Muscle of arm (tissue), 14 donors: ENCODE measurements around the gene PFN2. TPM values are rescaled to one million over a fixed set of nuclear protein-coding genes. Genes with fewer than 3 reads are reported as not detected.
"Not testable (repeated sequence)": the region's sequence is repeated elsewhere in the genome, so short reads cannot be mapped to it uniquely, and the experiment has no call there.

Source experiments
- DNase-seq: peaks from one replicate; pipeline ENCODE4 v3.0.0-alpha.2; 2013
- long read RNA-seq, 11 donors: transcript quantifications; one replicate each; lab custom pipeline, GENCODE V29; 2026
- polyA plus RNA-seq, 12 donors: library from polyadenylated mRNA; unstranded; fragments of 120-200 nt; gene quantifications; one replicate each; pipeline ENCODE4 v1.2.1, GENCODE V29; 2013; ENCODE audit not compliant: insufficient read length in 12 of 12

PFN2 gene, protein sequence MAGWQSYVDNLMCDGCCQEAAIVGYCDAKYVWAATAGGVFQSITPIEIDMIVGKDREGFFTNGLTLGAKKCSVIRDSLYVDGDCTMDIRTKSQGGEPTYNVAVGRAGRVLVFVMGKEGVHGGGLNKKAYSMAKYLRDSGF
- 100 to 1,000 TPM in 11 of 12 donors, not detected in 1; 176 to 299 (median 280) TPM for polyA plus RNA-seq
- long read RNA-seq, donor 1, transcript PFN2-203 (3 exons, 1,780 nt), result minor isoform, 27 of 74 reads
- long read RNA-seq, donor 1, transcript PFN2-201 (3 exons, 2,261 nt), result major isoform, 33 of 74 reads
- long read RNA-seq, donor 1, partial matches to known transcripts, result 9 of 74 reads
- long read RNA-seq, donor 1, other reads (novel, unspliced or antisense), result 0 of 74 reads
- long read RNA-seq, donor 2, transcript PFN2-201 (3 exons, 2,261 nt), result major isoform, 73 of 142 reads
- long read RNA-seq, donor 2, transcript PFN2-203 (3 exons, 1,780 nt), result minor isoform, 66 of 142 reads
- long read RNA-seq, donor 2, partial matches to known transcripts, result 0 of 142 reads
- long read RNA-seq, donor 2, other reads (novel, unspliced or antisense), result 0 of 142 reads
- long read RNA-seq, donor 3, transcript PFN2-203 (3 exons, 1,780 nt), result minor isoform, 32 of 65 reads
- long read RNA-seq, donor 3, transcript PFN2-201 (3 exons, 2,261 nt), result major isoform, 33 of 65 reads
- long read RNA-seq, donor 3, partial matches to known transcripts, result 0 of 65 reads
- long read RNA-seq, donor 3, other reads (novel, unspliced or antisense), result 0 of 65 reads
- long read RNA-seq, donor 4, transcript PFN2-203 (3 exons, 1,780 nt), result minor isoform, 18 of 52 reads
- long read RNA-seq, donor 4, transcript PFN2-201 (3 exons, 2,261 nt), result major isoform, 34 of 52 reads
- long read RNA-seq, donor 4, partial matches to known transcripts, result 0 of 52 reads
- long read RNA-seq, donor 4, other reads (novel, unspliced or antisense), result 0 of 52 reads
- long read RNA-seq, donor 5, transcript PFN2-201 (3 exons, 2,261 nt), result major isoform, 76 of 158 reads
- long read RNA-seq, donor 5, transcript PFN2-203 (3 exons, 1,780 nt), result minor isoform, 61 of 158 reads
- long read RNA-seq, donor 5, partial matches to known transcripts, result 18 of 158 reads
- long read RNA-seq, donor 5, other reads (novel, unspliced or antisense), result 0 of 158 reads
- long read RNA-seq, donor 6, transcript PFN2-203 (3 exons, 1,780 nt), result major isoform, 33 of 65 reads
- long read RNA-seq, donor 6, transcript PFN2-201 (3 exons, 2,261 nt), result minor isoform, 26 of 65 reads
- long read RNA-seq, donor 6, partial matches to known transcripts, result 0 of 65 reads
- long read RNA-seq, donor 6, other reads (novel, unspliced or antisense), result 0 of 65 reads
- long read RNA-seq, donor 7, transcript PFN2-201 (3 exons, 2,261 nt), result major isoform, 28 of 57 reads
- long read RNA-seq, donor 7, transcript PFN2-203 (3 exons, 1,780 nt), result minor isoform, 24 of 57 reads
- long read RNA-seq, donor 7, partial matches to known transcripts, result 0 of 57 reads
- long read RNA-seq, donor 7, other reads (novel, unspliced or antisense), result 0 of 57 reads
- long read RNA-seq, donor 8, transcript PFN2-205 (2 exons, 613 nt), result minor isoform, 8 of 135 reads
- long read RNA-seq, donor 8, transcript PFN2-201 (3 exons, 2,261 nt), result major isoform, 77 of 135 reads
- long read RNA-seq, donor 8, transcript PFN2-203 (3 exons, 1,780 nt), result minor isoform, 41 of 135 reads
- long read RNA-seq, donor 8, partial matches to known transcripts, result 5 of 135 reads
- long read RNA-seq, donor 8, other reads (novel, unspliced or antisense), result 0 of 135 reads
- long read RNA-seq, donor 9, transcript PFN2-201 (3 exons, 2,261 nt), result minor isoform, 25 of 56 reads
- long read RNA-seq, donor 9, transcript PFN2-203 (3 exons, 1,780 nt), result major isoform, 28 of 56 reads
- long read RNA-seq, donor 9, partial matches to known transcripts, result 0 of 56 reads
- long read RNA-seq, donor 9, other reads (novel, unspliced or antisense), result 0 of 56 reads
- long read RNA-seq, donor 10, transcript PFN2-203 (3 exons, 1,780 nt), result minor isoform, 36 of 95 reads
- long read RNA-seq, donor 10, transcript PFN2-201 (3 exons, 2,261 nt), result major isoform, 53 of 95 reads
- long read RNA-seq, donor 10, partial matches to known transcripts, result 0 of 95 reads
- long read RNA-seq, donor 10, other reads (novel, unspliced or antisense), result 0 of 95 reads
- long read RNA-seq, donor 11, transcript PFN2-203 (3 exons, 1,780 nt), result major isoform, 68 of 116 reads
- long read RNA-seq, donor 11, transcript PFN2-201 (3 exons, 2,261 nt), result minor isoform, 43 of 116 reads
- long read RNA-seq, donor 11, partial matches to known transcripts, result 0 of 116 reads
- long read RNA-seq, donor 11, other reads (novel, unspliced or antisense), result 0 of 116 reads

DNA sequence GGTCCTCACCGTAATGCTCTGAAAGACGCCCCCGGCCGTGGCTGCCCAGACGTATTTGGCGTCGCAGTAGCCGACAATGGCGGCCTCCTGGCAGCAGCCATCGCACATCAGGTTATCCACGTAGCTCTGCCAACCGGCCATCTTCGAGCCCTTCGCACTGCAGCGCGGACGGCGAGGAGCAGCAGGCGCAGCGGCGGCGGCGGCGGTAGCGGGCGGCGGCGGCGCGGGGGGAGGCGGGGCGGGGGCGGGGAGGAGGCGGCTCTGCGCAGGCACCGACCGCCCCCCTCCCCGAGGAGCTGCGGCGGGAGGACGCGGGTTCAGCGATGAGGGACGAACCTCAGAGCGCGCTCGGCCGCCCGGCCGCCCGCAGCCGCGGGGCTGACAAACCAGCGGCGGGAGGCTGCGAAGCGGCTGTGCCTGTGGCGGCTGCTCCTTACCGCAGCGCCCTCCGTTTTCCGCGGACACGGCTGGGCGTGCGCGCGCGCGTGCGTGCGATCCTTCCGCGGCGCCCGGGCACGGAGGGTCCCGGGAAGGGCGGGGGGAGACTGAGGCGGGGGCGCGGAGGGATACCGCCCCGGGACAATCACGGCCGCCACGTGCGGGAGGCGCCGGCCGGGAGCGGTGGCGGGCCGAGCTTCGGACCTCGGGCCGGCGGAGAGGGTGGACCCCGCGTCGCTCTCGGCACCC lies at the start of gene PFN2:
TSS of gene PFN2 (minus strand) at position 180 of the 687 bp plus-strand sequence. CDS start at position 141, 39 bp downstream.
- peak; percentile 75 for DNase-seq

DNA sequence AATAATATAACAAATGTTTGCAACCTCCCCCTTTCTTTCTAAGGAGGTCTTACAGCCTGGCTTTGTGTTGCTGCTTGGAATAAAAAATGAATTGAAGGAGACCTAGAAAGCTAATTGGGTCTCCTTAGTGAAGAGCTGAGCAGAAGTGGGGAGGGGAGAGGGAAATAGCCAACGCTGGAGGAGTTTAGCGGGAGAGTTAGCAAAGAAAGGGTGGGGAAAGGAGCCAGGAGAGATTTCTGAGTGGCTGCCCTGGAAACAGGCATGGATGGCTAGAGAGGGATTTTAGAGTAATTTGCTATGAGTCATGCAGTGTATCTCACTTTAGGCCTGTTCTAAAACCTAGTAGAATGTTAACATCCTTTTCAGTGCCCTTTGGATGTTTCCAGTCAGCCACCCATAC lies 45.2 kb upstream of the PFN2 start:
- no peak for DNase-seq

DNA sequence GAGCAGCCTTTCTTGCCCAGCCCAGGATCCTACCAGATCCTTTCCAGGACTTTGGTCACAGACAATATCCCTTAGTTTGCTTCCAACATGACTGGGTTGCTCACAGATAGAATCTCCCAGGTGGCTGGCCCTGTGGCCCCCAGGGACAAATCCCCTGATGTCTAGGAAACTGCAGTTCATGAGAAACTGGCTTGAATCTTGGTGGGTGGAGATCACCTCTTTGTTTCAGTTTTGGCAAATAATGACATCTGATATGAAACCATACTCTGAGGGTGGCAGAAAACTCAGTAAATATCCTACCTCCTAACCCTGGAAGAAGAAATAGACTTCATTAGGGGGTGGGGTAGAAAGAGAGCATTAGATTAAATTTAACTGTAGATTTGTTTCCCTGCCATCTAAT lies 44.1 kb upstream of the PFN2 start:
- DNase-seq, result no peak

DNA sequence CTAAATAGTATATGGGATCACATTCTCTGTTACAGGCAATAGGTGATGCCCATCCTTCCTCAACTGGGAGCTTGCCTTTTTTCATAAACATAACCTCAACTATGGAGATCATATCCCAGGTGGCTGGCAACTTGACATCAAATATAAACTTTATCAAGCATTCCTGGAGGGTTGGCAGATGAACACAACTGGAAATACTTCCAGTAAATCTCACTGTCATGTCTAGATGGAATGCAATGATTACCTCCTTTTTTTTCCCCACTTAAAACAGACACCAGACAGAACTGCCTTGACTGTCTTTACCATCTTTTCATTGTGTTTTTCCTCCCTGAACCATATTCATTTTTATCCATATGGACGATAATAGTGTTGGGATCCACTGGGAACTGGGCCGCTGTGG lies 43.1 kb upstream of the PFN2 start:
- no peak for DNase-seq

DNA sequence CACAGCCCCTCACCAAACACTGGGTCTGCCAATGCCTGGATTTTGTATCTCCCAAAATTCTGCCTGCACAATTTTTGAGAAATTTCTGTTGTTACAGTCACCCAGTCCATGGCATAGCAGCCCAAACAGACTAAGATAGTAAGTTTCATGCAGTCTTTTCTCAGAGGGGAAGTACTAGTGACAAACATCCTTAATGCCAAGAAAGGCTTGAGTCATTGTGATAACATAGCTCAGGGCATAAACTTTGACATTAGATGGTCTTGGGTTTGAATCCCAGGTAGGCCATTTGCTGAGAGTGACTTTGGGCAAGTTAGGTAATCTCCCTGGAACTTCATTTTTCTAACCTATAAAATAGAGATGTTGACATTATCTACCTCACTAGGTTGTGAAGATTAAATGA lies 36.1 kb upstream of the PFN2 start:
- DNase-seq, result no peak

DNA sequence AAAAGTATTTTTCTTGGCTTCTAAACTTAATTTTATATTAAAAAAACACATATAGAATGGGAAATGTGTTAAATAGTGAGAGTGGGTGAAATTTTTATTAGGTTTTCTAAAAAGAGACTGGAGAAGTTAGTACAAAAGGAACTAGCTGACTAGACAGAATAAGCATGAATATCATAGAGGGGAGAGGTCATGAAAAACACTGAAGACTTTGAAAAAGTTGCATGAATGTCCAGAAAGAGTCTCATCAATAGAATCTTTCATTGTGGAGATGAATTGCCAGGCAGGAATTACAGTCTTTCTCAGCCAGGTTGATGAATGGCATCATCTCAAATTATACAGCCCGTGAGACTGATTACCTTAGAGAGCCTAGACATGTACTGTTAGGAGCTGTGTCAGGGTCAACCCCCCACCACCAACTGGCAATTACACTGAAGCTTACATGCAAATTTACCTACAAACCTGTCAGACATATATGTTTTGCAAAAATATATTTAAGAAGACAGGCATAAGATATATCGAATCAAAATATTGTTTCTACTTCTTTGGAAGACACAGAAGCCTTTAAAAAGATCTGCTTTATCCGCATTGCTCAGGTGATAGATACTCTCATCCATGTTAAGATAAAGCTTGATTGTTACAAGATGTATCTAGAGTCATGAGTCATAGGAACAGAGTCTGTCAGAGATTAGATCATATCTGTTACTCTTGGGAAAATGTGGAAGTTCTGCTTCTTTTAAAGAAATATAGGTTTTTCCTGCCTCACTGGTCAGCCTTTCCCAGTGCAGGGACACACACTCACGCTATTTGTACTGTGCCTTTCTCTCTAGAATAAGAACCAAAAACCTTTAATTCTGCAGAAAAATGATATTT lies 34.8 kb upstream of the PFN2 start:
- no peak for DNase-seq

DNA sequence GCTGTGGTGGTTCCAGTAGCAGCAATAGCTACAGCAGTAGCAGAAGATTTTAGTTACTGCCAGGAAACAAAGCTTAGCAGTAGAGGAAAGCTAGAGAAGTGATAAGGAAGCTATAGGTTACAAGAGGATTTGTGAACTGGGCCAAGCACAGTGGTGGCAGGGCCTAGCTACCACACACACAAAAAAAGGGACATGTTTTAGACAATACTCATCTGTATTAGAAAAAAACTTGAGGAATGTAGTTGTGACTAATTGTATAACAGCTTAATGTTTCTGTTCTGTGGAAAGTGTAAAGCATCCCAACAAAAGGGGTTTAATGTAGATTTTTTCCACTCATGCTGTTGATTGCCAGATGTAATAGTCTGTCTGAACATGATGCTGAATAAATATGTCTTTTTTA lies 29.9 kb upstream of the PFN2 start:
- DNase-seq, result no peak

DNA sequence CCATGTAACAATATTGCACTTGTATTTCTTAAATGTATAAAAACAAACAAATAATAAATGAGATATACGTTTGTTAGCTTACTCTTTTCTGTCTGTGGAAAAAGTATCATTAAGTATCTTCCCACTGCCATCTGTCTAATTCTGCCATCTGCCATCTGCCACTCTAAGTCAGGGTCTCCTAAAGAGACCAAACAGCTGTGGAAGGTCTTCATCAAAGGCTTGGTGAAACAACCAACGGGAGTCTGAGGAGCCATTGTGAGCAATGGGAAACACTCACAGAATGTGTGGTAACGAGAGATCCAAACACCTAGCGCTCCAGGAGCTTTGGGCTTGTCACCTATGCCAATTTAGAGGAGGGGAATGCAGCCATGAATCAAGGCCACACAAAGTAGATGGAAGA lies 28.7 kb upstream of the PFN2 start:
- no peak for DNase-seq

DNA sequence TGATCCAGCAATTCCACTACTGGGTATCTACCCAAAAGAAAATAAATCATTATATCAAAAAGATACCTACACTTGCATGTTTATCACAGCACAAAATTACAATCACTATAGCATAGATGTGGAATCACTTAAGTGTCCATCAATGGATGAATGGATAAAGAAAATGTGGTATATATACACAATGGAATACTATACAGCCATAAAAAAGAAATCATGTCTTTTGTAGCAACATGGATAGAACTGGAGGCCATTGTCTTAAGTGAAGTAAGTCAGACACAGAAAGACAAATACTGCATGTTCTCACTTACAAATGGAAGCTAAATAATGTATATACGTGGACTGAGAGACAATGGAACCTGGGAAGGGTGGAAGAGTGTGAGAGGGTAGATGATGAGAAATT lies 28.3 kb upstream of the PFN2 start:
- no peak for DNase-seq

DNA sequence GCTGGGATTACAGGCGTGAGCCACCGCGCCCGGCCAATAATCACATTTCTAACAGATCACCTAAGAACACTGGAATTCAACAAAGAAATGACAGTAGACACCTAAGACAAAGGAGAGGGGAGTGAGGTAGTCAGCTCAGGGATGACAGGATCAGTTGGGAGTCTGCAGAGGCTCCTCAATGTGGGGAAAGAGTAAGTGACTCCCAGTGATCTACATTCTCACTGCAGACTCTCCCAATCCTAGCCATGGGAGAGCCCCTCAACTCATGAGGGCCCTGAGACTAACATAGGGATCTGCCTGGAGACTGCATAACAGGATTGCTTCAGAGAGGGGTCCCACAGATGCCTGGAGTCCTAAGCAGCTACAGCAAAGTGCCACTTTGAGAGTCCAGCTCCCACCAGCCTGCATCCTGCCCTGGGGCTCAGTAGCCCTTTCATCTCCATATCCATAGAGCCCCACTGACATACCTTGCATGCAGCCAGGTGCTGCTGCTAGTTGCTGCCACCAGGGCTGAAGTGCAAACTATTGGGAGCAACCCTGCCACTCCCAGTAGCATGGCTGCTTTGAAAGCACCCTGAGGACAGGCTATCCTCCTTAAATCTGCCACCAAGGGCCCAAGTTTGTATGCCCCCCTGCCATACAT lies 21.8 kb upstream of the PFN2 start:
- DNase-seq, result no peak

DNA sequence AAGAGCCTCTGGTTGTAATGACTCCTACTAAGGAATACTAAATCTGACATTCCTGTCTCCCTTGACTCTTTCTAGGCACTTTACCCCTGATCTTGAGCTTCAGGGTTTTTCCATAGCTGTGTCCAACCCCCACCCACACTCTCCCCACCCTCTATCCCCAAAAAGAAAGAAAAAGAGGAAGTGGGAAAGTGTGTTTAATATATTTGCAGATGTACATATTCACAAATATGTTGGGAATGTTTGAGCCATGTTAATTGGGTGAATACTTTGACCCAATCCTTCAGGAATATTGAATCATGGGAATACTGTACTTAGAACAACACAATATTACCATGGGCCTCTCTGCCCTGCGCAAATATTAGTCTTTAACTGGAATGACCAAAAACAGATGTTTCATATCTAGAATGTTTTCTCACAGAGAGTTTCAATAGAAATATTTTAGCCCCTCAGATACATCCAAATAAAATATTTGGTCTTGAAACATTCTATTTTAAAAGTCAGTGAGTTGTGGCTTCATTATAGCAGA lies 19.8 kb upstream of the PFN2 start:
- DNase-seq, result no peak

DNA sequence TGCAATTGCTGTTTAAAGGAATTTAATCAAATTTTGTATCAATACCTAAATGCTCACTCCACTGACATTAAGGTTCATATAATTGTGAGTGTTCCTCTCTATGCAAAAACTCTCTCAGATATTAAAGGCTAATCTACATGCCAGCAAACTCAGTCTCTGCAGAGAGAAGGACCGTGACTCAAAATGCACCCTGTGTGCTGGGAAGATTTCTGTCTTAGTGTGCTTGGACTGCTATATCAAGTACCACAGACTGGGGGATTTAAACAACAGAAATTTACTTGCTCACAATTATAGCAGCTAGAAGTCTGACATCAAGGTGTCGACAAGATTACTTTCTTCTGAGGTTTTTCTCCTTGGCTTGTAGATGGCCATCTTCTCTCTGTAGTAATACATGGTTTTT lies 18.6 kb upstream of the PFN2 start:
- DNase-seq, result no peak

DNA sequence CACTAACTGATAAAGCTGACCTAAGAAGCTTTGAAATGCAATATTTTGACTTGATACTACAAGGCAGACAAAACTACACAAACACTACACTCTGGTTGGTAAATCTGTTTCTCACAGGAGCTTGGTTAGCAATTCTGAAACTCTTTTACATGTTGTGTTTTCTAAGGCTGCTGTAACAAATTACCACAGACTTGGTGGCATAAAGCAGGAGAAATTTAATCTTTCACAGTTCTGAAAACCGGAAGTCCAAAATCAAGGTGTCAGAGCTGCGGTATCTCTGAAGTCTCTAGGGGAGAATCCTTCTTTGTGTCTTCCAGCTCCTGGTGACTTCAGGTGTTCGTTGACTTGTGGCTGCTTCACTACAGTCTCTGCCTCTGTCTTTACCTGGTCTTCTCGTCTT lies 12.9 kb upstream of the PFN2 start:
- DNase-seq, result no peak

DNA sequence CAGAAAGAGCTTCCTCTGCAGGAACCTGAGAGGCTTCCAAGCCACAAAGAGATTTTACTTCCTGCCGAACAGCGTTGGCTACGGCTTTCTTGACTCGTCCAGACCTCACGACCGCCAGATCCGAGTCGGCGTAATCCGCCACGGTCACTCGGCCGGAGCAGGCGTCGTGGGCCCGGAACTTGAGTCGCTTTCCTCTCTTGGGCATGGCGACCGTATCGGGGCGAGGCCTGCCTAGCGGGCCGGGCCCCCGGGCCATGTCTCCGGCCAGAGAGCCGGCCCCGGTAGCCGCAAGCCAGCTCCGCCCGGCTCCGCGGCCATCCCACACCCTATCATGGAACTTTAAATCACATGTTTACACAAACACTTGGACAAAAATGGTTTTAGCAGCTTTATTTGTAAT lies 12.4 kb upstream of the PFN2 start:
- not testable (repeated sequence) for DNase-seq

DNA sequence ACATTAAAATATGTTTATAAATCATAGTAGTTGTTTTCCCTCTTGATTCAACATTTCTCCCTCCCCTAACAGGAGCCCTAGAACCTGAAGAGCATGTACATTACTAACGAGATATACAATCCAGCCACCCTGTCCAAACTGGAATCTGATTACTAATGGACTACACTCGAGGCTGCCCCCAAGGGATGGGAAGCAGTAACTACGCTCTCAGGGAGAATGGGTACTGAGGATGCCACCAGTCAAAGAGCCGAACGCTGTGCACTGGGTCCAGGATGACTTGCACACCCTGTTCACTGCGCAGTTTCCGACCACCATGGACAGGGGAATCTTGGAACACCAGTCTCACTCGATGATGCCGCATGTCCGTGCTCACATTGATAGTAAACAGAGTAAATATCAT lies 11.3 kb upstream of the PFN2 start:
- not testable (repeated sequence) for DNase-seq

DNA sequence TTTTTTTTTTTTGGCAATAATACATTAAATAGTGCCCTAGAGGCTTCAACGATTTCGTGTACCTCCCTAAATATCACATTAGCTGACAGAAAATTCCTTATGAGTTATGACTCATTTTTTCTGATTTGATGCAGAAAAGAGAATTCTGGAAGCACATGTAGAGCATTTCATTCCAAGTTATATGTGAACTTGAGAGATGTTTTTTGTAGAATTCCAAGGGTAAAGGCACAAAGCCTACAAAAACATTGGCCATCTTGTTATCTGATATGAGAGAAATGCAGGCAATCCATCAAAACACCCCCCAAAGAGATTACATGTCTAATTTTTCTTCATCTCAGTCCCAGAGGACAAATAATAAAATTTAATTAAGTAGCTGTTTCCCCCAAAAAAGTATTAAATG lies 6.7 kb upstream of the PFN2 start:
- DNase-seq, result no peak

DNA sequence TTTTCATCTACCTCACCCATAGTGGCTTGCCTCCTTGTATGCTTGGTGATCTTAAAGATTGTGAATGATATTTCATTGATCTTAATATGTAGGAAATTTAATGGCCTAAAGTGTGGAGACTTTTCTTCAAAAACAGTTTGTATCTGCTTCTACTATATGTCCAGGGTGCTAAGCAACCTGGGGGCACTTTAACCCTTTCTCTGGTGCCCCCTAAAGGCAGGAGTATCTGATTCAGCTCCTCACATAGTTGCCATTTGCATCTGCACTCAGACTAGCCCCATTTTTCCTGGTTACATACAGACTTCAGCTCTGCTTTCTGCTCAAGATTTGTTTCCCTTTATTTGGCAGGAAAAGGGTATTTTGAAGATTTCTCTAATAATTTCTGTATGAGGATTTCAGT lies 5.2 kb upstream of the PFN2 start:
- DNase-seq, result no peak
